Activated naive CD8-positive, alpha-beta T cell treated with anti-CD3 and anti-CD28 coated beads, Interleukin-2, amount 10 ng/mL, durations not matched to agents 7 days and 5 days (primary cell): ENCODE data around the gene PRKCE. TPM values are rescaled to one million over a fixed set of nuclear protein-coding genes. Genes with fewer than 3 reads are reported as not detected.

Experiments
- ATAC-seq: fragments of 150-1000 bp; cut with Tn5 transposase; one replicate; pipeline ENCODE4 v1.10.0; 2021; ENCODE audit warnings: low read depth, moderate library complexity
- POLR2A ChIA-PET: fragments of 350-600 bp; sonication (Branson Sonifier 250); formaldehyde crosslinking; loops from one replicate; lab custom pipeline; 2021; ENCODE audit warnings: antibody characterized with exemption; lab: Charles Lee
- DNase-seq: peaks from one replicate; pipeline ENCODE4 v3.0.0; 2021
- H3K27ac Mint-ChIP-seq: one replicate; pipeline ENCODE4 v1.8.0; 2022; ENCODE audit warnings: mild to moderate bottlenecking, mixed read lengths
- H3K27me3 Mint-ChIP-seq: one replicate; pipeline ENCODE4 v1.8.0; 2022; ENCODE audit warnings: mild to moderate bottlenecking, moderate library complexity, mixed read lengths
- H3K36me3 Mint-ChIP-seq: one replicate; pipeline ENCODE4 v1.8.0; 2021; ENCODE audit warnings: mild to moderate bottlenecking, mixed read lengths
- H3K4me1 Mint-ChIP-seq: one replicate; pipeline ENCODE4 v1.8.0; 2021; ENCODE audit warnings: mixed read lengths
- H3K4me3 Mint-ChIP-seq: one replicate; pipeline ENCODE4 v1.8.0; 2022; ENCODE audit warnings: mild to moderate bottlenecking, moderate library complexity, mixed read lengths
- H3K9me3 Mint-ChIP-seq: one replicate; pipeline ENCODE4 v1.8.0; 2021; ENCODE audit warnings: mixed read lengths
- total RNA-seq, 2 experiments: library from RNA; stranded (reverse); gene quantifications; one replicate each; pipeline ENCODE4 v1.2.3, GENCODE V29; 2021

Gene PRKCE
- total RNA-seq, 2 experiments from 2014 or later: 18.4 to 20.5 TPM

DNA sequence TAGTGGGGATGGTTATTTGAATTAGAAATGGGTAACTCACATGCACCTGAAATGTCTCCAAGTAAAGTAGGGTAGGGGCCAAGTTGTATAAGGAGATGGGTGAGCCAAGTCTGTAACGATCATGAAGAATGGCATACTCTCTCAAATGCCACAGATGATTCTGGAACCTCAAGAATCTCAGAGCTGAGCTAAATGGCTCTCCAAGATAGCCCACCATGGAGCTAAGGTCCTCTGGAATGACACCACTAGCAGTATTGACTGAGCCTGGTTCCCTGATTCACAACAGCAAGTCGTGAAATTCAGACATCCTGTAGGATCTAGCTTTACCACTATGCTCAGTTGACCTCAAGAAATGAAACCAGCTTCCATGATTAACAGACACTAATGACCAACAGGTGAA is 529.8 kb downstream of the PRKCE start:
- peaks cover 2% of the 10 kb centered on the region for H3K36me3 Mint-ChIP-seq
- no peaks in the 10 kb centered on the region for H3K27me3 Mint-ChIP-seq
- DNase-seq: no peak
- no peak overlapping the region for H3K27ac Mint-ChIP-seq
- peaks cover 26% of the 10 kb centered on the region for H3K4me1 Mint-ChIP-seq
- POLR2A ChIA-PET: no interaction called here
- H3K4me3 Mint-ChIP-seq: no peak overlapping the region
- ATAC-seq: no peak
- no peaks in the 10 kb centered on the region for H3K9me3 Mint-ChIP-seq

- Mint-ChIP-seq H3K36me3 (peaks cover 2% of the 10 kb centered on the region), H3K4me1 (peaks cover 25% of the 10 kb centered on the region), H3K27ac (no peak overlapping the region), H3K27me3 (no peaks in the 10 kb centered on the region), H3K4me3 (no peak overlapping the region), H3K9me3 (no peaks in the 10 kb centered on the region)
- ATAC-seq (no peak), DNase-seq (no peak)
- POLR2A ChIA-PET: no interaction called here
These were observed 530.5 kb downstream of the PRKCE start for GRCh38 chr2:46181789-46182530.

- Mint-ChIP-seq H3K36me3 (peaks cover 2% of the 10 kb centered on the region), H3K4me1 (peaks cover 23% of the 10 kb centered on the region), H3K4me3 (no peak overlapping the region), H3K27me3 (no peaks in the 10 kb centered on the region), H3K9me3 (no peaks in the 10 kb centered on the region), H3K27ac (no peak overlapping the region)
- ATAC-seq (no peak), DNase-seq (no peak)
- POLR2A ChIA-PET: no interaction called here
These were observed 532.0 kb downstream of the PRKCE start for GRCh38 chr2:46183426-46183825.

DNA sequence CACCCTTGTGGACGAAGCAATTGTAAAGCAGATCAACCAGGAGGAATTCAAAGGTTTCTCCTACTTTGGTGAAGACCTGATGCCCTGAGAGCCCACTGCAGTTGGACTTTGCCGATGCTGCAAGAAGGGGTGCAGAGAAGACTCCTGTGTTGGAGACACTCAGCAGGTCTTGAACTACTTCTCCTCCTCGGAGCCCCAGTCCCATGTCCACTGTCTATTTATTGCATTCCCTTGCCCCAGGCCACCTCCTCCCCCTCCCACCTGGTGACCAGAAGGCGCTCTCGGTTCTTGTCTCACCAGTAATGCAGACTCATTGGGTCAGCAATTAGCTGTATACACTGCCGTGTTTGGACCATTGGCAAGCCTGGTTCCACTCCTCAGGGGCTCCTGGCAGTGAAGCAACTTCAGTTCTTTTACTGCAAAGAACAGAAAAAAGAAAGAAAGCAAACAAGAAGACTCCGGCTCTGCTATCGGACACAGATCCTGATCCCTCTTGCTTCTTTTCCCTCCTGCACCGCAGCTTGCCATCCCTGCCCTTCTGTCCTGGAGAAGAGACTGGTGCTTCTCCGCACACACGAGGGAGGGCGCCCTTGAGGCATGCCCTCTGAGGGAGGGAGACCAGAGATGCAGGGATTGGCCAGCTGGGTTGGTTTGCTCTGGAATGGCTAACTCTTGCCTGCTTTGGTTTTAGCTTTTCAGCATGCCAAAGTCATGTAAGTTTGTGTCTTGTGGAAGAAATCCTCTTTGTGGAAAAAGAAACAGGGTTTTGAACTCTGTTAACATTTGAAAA is 533.5 kb downstream of the PRKCE start:
- H3K27me3 Mint-ChIP-seq: no peaks in the 10 kb centered on the region
- H3K36me3 Mint-ChIP-seq: peaks cover 2% of the 10 kb centered on the region
- POLR2A ChIA-PET: interaction anchor here (0.6 kb wide), 1 partner anchor 815 kb away, joined by 3 read pairs; no protein-coding TSS in a partner anchor
- H3K4me3 Mint-ChIP-seq: no peak overlapping the region
- H3K9me3 Mint-ChIP-seq: no peaks in the 10 kb centered on the region
- no peak overlapping the region for H3K27ac Mint-ChIP-seq
- ATAC-seq: no peak
- peaks cover 9% of the 10 kb centered on the region for H3K4me1 Mint-ChIP-seq
- DNase-seq: no peak

- POLR2A ChIA-PET: interaction anchor here (0.6 kb wide), 1 partner anchor 36 kb away, joined by 3 read pairs; no protein-coding TSS in a partner anchor
- DNase-seq (peak; percentile 52), ATAC-seq (peak; percentile 97)
- H3K27ac Mint-ChIP-seq: peak overlapping the region; percentile 91
- H3K9me3 Mint-ChIP-seq: no peaks in the 10 kb centered on the region
- H3K4me1 Mint-ChIP-seq: peaks cover 8% of the 10 kb centered on the region
- H3K4me3 Mint-ChIP-seq: peak overlapping the region; percentile 79
- H3K27me3 Mint-ChIP-seq: no peaks in the 10 kb centered on the region
- H3K36me3 Mint-ChIP-seq: no peaks in the 10 kb centered on the region
These were observed 535.7 kb downstream of the PRKCE start for GRCh38 chr2:46187112-46187618.

DNA sequence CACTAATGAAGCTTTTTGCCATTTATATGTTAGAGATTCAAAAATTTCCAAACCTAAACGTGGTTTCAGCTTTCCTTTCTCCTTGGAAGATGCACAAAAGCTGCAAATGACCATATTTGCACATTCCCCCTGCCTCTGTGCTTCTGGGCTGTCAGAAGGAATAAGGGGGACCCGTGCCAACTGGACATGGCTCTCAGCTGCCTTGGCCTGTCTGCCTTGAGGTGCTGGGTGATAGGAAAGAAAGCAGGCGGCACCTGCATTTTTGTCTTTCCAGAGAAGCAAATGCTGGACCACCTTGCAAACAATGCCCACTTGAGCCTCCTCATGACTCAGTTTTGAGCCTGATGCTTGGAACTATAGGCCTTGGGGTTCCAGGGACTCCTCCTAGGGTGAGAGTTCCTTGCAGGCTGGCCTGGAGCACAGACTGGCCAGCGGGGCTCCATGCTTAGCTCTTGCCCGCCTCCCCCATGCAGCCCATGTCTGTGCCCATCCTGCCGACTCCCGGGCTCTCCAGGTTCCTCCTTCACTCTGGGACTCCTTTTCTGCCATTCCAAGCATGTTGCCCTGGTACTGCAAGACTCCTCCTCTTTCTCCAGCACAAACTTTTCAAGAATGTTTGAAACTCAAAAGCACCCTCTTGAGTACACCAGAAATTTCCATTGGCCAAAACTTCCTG is 536.7 kb downstream of the PRKCE start:
- Mint-ChIP-seq H3K27me3 (no peaks in the 10 kb centered on the region), H3K27ac (no peak overlapping the region), H3K36me3 (no peaks in the 10 kb centered on the region), H3K9me3 (no peaks in the 10 kb centered on the region), H3K4me1 (peaks cover 9% of the 10 kb centered on the region), H3K4me3 (peak overlapping the region; percentile 43)
- POLR2A ChIA-PET: no interaction called here
- ATAC-seq (no peak), DNase-seq (no peak)

DNA sequence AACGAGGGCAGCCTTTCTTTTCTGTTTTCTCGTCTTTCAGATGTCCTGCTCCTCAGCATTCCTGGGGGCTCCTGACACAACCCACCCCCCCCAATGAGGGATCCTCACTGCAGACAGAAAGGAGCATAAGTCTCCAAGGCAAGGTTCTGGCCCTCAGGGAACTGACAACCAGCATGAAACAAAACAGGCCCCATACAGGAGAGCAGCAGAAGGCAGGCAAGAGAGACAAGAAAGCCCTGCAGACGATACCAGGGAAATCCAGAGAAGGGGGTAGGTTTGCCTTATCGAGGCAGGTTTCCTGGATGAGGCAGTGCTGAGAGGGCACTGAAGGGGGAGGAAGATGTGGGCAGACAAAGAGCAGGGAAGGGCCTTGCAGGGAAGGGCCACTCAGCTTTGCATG is 541.9 kb downstream of the PRKCE start:
- Mint-ChIP-seq H3K4me3 (no peak overlapping the region), H3K4me1 (peaks cover 14% of the 10 kb centered on the region), H3K27ac (no peak overlapping the region), H3K36me3 (peaks cover 1% of the 10 kb centered on the region), H3K27me3 (no peaks in the 10 kb centered on the region), H3K9me3 (no peaks in the 10 kb centered on the region)
- ATAC-seq (no peak), DNase-seq (no peak)
- POLR2A ChIA-PET: no interaction called here

GRCh38 chr2:46193855-46194254 is 542.4 kb downstream of the PRKCE start:
- Mint-ChIP-seq H3K4me3 (no peak overlapping the region), H3K27ac (no peak overlapping the region), H3K9me3 (no peaks in the 10 kb centered on the region), H3K36me3 (peaks cover 1% of the 10 kb centered on the region), H3K27me3 (no peaks in the 10 kb centered on the region), H3K4me1 (peaks cover 14% of the 10 kb centered on the region)
- no peak for DNase-seq
- POLR2A ChIA-PET: no interaction called here
- no peak for ATAC-seq

- no peak overlapping the region for H3K27ac Mint-ChIP-seq
- H3K4me3 Mint-ChIP-seq: no peak overlapping the region
- H3K4me1 Mint-ChIP-seq: peaks cover 16% of the 10 kb centered on the region
These were observed 543.4 kb downstream of the PRKCE start for GRCh38 chr2:46194856-46195255.

DNA sequence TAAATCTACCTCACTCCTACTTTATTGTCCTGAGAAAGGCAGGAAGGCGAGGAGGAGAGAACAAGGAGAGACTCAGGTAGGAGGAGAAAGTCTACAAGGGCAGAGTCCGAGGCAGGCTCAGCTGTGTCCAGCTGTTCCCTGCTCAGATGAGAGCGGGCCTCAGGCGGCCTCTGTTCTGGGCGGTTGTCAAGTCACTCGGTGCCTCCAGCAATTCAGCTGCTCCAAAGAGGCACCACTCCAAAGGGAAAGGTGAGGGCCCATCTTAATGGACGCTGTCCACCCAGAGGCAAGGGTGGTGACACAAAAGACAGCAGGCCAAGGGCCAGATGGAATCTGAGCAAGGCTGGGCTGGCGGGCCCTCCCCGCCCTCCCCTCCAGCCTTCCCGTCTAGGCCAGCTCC is 544.3 kb downstream of the PRKCE start:
- Mint-ChIP-seq H3K27me3 (no peaks in the 10 kb centered on the region), H3K36me3 (peaks cover 1% of the 10 kb centered on the region), H3K27ac (no peak overlapping the region), H3K4me1 (peaks cover 26% of the 10 kb centered on the region), H3K4me3 (no peak overlapping the region), H3K9me3 (no peaks in the 10 kb centered on the region)
- no peak for DNase-seq
- ATAC-seq: no peak
- POLR2A ChIA-PET: no interaction called here

More at GRCh38 chr2:46194856-46195255, 543.4 kb downstream of the PRKCE start:
- POLR2A ChIA-PET: no interaction called here
- H3K36me3 Mint-ChIP-seq: peaks cover 1% of the 10 kb centered on the region
- H3K27me3 Mint-ChIP-seq: no peaks in the 10 kb centered on the region
- DNase-seq (no peak), ATAC-seq (no peak)
- H3K9me3 Mint-ChIP-seq: no peaks in the 10 kb centered on the region

- peaks cover 36% of the 10 kb centered on the region for H3K4me1 Mint-ChIP-seq
- H3K4me3 Mint-ChIP-seq: no peak overlapping the region
- H3K27ac Mint-ChIP-seq: peak overlapping the region; percentile 40
- H3K36me3 Mint-ChIP-seq: peaks cover 9% of the 10 kb centered on the region
- H3K9me3 Mint-ChIP-seq: peaks cover 4% of the 10 kb centered on the region
- POLR2A ChIA-PET: no interaction called here
- no peak for ATAC-seq
- DNase-seq: no peak
- H3K27me3 Mint-ChIP-seq: peaks cover 2% of the 10 kb centered on the region
These were observed 545.5 kb downstream of the PRKCE start for GRCh38 chr2:46196871-46197462.

DNA sequence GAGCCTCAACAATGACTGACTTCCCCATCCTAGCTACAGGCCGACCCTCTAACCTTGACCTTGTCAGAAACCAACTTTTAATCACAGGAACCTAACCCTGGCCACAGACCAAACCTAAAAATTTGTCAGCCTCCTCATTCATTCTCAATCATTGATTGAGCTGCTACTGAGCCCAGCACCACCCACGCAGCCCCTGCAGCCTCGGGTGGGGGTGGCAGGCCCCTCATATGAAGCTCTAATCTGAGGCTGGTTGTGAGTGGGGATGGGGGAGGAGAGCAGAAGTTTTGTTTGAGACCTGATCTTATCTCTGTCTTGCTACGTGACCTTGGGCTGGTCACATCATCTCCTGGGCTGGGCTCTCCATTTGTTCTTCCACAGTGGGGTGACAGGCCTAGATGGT is 546.2 kb downstream of the PRKCE start:
- peaks cover 38% of the 10 kb centered on the region for H3K4me1 Mint-ChIP-seq
- DNase-seq: no peak
- no peak overlapping the region for H3K4me3 Mint-ChIP-seq
- peak overlapping the region; percentile 40 for H3K27ac Mint-ChIP-seq
- peaks cover 4% of the 10 kb centered on the region for H3K9me3 Mint-ChIP-seq
- peaks cover 9% of the 10 kb centered on the region for H3K36me3 Mint-ChIP-seq
- peaks cover 2% of the 10 kb centered on the region for H3K27me3 Mint-ChIP-seq
- peak; percentile 7 for ATAC-seq
- POLR2A ChIA-PET: no interaction called here
